Activated CD8-positive, alpha-beta memory T cell treated with anti-CD3 and anti-CD28 coated beads, Interleukin-2, amount 50 U/mL, for 48 hours (primary cell): Measurements from ENCODE around the gene TMEM132E.
"Not testable (repeated sequence)": the region's sequence is repeated elsewhere in the genome, so short reads cannot be mapped to it uniquely, and the experiment has no call there.

Source experiments
- DNase-seq: peaks from one replicate; pipeline ENCODE4 v3.0.0-alpha.2; 2020

Gene TMEM132E, protein sequence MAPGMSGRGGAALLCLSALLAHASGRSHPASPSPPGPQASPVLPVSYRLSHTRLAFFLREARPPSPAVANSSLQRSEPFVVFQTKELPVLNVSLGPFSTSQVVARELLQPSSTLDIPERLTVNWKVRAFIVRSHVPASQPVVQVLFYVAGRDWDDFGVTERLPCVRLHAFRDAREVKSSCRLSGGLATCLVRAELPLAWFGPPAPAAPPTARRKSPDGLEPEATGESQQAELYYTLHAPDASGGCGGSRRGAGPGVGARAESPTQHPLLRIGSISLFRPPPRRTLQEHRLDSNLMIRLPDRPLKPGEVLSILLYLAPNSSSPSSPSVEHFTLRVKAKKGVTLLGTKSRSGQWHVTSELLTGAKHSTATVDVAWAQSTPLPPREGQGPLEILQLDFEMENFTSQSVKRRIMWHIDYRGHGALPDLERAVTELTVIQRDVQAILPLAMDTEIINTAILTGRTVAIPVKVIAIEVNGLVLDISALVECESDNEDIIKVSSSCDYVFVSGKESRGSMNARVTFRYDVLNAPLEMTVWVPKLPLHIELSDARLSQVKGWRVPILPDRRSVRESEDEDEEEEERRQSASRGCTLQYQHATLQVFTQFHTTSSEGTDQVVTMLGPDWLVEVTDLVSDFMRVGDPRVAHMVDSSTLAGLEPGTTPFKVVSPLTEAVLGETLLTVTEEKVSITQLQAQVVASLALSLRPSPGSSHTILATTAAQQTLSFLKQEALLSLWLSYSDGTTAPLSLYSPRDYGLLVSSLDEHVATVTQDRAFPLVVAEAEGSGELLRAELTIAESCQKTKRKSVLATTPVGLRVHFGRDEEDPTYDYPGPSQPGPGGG (N-terminal part only)

DNA sequence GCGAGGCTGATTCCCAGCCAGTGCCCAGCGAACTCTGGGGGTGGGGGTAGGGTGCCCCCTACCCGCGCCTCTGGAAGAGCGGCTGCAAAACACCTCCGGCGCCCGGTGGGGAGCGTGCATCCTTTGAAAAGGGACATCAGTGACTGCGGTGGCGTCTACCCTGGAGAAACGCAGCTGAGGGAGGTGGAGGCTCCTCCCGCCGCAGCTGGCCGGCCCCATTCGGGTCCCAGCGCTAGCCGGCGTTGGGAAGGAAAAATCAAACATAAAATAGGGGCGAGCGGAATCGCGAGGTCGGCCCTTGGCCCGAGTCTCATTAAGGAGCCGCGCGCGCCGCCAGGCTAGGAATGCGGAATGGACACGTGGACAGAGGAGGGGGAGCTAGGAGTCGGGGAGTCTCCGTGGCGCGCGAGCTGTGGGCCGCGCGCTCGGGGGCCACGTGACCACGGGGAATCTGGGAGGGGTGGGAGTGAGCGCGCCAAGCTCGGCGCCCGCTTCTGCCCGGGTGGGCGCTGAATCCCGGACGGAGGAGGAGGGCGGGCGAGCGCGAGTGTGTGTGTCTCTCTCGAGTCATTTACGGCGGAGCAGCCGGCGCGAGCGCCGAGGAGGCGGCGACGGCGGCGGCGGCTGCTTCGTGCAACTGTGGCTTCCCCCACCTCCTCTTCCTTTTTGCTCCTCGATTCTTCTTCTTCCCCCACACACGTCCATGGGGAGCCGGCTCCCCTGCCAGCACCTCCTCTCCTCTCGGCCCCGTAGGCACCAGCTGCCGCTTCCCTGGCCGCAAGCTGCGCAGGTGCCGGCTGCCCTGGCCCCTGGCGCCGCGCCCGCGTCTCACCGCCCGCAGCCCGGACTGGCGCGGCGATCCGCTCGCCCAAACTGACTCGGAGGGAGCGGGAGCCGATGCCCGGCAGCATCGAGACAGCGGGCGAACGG, at the start of gene TMEM132E:
TSS of gene TMEM132E (plus strand) at position 566 of the 930 bp plus-strand sequence. CDS start 1,495 bp downstream, outside the sequence.
- peak; percentile 64 for DNase-seq

DNA sequence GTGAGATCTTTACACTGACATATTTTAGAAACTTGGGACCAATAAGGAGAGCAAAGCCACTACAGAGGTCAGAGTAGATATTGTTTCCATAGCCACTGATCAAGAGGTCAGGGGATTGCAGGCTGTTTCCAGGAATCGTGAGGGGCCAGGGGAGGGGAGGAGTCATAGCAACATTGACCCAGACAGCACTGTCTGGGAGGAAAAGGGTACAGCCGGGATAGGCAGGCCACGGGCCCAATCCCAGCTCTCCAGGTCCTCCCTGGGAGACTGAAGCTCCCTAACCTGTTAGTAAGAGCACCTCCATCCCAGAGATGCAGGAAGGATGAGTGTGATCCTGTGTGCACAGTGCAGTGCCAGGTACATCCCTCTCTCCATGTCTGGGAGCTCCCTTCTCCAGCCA, 48.5 kb upstream of the TMEM132E start:
- no peak for DNase-seq

DNA sequence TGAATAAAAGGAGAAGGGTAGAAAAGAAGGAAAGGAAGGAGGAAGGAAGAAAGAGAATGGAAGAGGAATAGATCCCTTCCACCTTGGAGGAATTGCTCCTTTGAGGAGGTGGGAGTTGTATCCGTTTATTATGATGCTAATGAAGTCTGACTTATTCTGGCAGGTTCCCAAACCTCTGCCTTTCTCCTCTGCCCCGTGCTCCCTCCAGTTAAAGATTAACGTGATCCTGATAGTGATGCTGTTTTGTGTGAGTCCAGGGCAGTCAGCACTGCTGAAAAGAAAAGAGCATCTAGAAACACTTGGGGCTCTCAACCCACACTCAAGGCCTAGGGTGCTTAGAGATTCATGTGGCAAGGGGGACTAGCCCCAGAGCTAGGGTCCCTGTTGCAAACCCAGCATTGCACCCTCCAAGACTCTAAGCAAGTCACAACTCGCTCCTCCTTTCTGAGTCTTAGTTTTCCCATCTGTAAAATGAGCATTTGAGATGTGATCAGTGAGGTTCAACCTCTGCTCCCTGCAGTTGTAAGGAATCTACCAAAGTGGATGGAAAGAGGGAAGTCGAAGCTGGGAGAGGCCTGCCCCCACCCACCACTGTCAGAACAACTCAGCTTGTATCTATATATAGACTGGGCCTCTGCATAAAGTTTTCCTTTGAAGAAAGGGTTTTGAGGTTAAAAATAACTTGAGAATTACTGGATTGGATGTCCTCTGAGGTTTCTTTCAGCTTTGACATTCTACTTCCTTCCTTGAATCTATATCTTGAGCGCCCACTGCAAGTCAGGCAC, 46.9 kb upstream of the TMEM132E start:
- no peak for DNase-seq

DNA sequence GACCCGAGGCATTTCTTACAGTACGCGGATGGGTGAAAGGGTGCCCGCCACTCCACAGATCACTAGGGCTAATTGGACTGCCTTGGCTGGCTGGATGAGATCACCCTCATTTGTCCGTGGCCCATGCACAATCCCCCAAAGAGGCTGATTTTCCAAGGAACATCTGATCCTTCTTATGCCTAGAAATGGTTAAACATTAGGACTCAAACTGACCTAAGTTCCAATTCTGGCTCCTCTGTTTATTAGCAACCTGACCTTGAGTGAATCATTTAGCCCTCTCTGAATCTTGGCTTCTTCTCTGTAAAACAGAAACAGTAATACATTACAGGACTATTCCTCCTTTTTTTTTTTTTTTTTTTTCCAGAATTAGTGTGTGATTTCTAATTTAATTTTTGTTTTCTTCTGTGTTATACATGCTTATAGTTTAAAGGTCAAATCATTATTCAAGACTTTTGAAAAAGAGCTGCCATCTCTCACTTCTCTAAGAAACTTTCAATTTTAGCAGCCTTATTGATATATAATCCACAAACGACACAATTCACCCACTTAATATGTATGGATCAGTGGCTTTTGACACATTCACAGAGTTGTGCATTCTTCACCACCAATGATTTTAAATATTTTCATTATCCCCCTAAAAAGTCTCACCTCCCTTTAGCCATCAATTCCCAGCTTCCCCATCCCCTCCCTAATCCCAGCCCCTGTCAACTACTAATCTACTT, 45.4 kb upstream of the TMEM132E start:
- no peak for DNase-seq

DNA sequence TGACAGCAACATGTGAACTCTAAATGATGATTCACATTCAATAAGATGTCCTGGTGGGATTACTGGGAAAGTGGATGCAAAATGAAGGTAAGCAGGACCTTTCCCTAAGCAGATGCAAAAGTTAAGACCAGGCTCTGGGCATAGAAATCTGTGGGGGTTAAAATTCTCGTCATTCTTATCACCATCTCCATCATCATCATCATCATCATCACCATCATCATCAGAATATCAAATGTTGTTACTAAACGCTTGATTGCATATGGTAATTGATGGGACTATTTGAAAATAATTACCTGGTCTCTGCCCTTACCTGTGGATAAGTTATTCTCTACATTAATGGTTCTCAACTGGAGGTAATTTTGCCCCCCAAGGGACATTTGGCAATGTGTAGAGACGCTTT, 41.9 kb upstream of the TMEM132E start:
- no peak for DNase-seq

DNA sequence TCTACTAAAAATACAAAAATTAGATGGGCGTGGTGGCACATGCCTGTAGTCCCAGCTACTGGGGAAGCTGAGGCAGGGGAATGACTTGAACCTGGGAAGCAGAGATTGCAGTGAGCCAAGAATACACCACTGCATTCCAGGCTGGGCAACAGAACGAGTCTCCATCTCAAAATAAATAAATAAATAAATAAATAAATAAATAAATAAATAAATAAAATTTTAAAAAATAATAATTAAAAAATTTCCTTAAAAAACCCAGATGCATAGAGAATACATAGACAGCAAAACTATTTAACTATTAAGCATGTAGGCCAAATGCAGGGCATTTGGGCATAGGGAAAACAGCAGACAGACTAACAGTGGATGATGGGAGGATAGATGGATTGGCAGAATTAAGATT, 40.8 kb upstream of the TMEM132E start:
- DNase-seq, result not testable (repeated sequence)

DNA sequence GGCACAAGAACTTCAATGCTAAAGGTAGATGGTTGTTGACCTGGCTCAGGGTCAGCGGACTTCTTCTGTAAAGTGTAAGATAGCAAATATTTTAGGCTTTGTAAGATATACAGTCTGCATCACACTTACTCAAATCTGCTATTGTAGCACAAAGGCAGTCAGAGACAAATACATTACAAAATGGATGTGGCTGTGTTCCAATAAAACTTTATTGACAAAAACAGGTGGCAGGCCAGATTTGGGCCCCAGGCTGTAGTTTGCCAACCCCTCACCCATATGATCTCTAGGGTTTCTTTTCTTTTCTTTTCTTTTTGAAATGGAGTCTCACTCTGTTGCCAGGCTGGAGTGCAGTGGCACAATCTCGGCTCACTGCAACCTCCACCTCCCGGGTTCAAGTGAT, 39.5 kb upstream of the TMEM132E start:
- DNase-seq, result no peak

DNA sequence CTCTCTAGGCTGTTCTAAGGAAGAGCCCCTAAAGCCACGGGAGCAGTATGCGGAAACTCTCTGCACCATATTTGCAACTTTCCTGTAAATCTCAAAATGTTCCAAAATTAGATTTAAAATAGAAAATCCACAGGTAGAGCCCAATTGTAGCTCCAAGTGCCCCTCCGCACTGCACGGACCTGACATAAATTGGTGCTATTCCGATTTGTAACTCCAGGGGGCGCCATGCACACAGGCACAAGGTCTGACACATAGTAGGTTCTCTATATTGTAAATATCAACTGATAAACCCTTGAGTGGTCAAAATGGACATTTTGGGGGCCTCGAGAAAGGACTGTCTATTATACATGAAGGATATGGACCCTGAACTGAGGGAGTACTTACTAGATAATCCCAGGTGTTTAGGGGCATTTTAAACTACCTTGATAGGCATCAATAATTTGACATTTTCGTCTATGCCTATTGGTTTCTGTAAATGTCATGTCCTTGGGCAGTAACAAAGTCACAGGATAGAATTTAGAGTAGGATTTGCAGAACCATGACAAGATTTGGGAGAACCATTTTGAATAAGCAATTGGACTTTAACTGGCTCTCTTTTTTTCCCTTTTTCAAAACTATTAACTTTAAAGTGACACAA, 36.6 kb upstream of the TMEM132E start:
- DNase-seq, result peak; percentile 81

DNA sequence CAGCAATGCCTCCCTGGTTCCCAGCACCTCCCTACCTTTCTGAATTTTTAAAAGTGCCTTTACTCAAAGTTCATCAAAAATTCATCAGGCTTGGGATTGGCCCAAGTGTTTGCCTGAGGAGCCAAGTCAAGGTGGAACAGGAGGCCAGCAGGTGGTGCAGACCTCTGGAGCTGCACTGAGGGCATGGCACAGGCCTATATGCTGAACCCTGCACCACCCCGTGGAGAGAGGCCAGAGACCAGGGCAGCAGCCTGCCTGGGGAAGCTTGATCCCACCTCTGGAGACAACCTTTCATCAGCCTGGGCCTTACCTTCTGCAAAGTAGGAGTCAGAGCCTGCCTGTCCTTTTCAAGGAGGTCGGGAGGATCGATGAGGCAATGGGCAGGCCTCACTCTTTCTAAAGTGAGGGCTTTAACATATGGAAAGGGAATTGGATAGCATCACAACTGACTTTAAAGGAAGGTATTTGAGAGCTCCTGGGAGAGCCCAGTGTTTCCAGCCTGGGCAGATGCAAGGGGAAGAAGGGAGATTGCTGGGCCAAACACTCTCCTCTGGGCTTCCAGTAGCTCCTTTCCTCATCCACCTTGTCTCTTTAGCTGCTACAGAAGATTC, 31.8 kb upstream of the TMEM132E start:
- DNase-seq, result no peak

DNA sequence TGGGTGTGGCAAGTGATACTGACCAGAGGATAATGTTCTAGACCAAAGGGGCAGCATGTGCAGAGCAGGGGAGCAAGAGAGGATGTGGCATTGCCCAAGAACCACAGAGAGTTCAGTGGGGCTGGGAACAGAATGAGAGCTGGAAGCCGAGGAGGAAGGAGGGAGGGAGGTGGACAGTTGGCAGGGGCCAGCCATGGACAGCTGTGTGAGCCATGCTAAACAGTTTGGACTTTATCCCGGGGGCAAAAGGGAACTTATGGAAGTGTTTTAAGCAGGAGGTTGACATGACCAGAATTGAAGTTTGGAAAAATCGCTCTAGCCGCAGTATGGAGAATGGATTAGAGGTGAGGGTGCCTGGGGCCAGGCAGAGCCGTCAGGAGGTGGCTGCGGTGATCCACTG, 29.4 kb upstream of the TMEM132E start:
- DNase-seq, result no peak

DNA sequence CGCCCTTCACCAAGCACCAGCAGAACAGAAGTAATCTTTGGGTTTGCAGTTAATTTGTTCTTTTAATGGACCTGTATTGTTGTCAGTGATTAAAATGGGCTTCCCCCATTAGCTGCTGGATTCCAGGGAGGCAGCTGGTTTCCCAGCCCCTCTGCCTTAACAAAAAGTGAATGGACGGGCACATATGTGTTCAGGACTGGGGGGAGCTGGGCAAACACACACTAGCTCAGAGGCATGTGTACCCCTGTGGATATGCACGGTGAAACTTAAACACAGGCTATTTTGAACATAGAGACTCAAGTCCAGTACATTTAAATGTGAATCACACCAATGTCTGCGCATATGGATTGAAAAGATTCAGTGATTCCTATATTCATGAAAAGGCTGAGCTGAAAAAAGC, 25.5 kb upstream of the TMEM132E start:
- DNase-seq, result no peak

DNA sequence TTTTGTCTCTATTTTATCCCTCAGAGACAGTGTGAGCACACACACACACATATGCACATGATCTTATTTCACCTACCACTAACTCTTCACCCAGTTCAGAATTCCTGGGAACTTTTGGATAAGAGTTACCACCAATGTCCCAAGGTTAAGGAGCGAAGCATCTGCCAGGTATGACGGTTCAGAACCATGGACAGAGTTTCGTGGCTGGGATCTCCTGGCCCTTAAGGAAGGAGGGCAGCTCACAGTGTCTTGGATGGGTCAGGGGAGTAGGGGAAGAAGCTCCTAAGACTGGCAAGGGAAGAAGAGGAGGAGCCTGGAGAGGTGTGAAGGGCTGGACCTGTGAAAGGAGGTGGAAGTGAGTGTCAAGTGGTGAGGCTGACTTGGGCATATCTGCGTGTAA, 23.0 kb upstream of the TMEM132E start:
- DNase-seq, result no peak

DNA sequence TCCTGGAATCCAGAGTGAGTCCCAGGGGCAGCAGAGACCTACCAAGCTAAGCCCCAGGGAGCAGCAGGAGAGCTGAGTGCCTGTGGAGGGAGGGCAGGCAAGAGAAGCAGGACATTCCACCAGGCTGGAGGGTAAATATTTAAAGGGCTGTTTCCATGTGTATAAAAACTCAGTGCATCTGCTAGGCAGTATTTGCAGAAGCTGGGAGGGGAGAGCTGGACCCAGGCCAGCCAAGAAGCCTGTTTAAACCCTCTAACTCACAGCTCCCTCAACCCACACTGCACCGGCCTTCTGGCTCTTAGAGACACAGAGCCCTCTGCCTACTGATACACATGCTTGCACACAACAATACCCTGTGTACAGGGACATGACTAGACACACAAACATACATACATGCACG, 22.5 kb upstream of the TMEM132E start:
- DNase-seq, result no peak

DNA sequence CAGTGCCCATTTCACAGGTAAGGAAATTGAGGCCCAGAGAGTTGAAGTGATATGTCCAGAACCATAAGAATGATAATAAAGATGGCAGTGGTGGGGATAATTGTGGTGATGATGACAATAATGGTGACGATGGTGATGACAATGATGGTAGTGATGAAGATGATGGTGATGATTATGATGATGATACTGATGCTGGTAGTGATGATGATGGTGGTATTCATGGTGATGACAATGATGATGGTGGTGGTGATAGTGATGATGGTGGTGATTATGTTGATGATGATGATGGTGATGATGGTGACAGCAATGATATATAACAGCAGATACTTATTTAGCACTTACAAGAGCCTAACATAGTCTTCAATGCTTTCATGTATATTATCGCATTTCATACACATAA, 18.1 kb upstream of the TMEM132E start:
- no peak for DNase-seq

DNA sequence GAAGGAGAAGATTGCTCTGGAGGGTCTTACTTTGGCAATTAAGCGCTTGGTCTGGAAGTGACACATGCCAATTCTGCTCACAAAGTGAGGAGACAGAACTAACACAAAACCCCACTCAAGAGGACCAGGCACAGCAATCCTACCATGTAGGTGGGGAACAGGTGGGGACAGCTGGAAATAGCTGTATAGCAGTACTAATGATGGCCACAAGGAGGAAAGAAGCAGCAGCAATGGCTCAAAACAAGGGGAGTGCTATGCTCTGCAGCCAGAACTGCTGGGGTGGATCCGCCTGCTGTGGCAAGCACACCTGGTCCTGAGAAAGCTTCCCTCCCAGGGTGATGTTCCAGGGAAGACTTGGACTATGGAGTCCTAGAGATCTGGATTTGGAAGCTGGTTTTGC, 17.0 kb upstream of the TMEM132E start:
- no peak for DNase-seq

DNA sequence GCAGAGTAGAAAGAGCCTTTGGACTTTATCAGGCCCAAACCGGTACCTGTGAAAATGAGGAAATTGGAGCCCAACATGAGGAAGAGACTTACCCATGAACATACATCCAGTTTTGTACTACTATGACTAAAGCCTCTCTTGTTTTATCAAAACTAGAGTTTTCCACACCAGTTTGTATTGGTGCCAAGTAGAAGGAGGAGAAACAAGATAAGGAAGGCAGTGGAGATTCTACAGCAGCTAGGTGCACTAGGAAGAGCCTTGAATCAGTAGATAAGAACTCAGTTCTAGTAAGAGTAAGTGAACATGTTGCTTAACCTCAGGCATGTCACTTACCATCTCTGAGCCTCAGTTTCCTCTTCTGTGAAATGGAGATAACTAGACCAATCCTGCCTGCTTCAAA, 13.7 kb upstream of the TMEM132E start:
- no peak for DNase-seq

DNA sequence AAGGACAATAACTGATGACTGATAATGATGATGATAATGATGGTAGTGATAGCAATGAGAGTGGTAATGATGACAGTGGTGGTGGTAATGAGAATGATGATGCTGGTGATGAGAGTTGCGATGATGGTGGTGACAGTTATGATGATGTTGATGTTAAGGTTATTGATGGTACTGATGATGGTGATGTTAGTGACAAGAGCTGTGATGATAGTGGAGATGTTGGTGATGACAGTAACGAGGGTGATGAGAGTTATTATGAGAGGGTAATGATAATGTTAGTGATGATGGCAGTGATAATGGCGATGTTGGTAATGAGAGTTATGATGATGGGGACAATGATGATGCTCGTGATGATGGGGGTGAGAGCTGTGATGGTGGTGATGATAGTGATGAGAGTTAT, 13.2 kb upstream of the TMEM132E start:
- no peak for DNase-seq

DNA sequence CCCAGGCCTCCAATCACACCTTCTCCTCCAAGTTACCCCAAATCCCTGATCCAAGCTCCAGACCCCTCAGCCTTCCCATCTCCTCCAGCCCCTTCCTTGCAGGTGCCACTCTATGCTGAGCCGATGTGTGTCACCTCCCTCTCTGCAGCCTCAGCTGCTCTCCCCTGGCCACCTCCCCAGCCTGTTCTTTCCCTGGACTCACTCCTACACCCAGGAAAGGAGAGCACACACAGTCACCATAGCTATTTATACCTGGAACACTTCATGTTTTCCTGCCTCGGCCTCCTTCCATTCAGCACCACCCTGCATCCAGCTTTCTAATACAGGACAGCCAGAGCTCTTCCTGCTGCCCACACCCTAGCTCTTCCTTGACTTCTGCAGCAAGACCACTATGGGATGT, 12.5 kb upstream of the TMEM132E start:
- no peak for DNase-seq

DNA sequence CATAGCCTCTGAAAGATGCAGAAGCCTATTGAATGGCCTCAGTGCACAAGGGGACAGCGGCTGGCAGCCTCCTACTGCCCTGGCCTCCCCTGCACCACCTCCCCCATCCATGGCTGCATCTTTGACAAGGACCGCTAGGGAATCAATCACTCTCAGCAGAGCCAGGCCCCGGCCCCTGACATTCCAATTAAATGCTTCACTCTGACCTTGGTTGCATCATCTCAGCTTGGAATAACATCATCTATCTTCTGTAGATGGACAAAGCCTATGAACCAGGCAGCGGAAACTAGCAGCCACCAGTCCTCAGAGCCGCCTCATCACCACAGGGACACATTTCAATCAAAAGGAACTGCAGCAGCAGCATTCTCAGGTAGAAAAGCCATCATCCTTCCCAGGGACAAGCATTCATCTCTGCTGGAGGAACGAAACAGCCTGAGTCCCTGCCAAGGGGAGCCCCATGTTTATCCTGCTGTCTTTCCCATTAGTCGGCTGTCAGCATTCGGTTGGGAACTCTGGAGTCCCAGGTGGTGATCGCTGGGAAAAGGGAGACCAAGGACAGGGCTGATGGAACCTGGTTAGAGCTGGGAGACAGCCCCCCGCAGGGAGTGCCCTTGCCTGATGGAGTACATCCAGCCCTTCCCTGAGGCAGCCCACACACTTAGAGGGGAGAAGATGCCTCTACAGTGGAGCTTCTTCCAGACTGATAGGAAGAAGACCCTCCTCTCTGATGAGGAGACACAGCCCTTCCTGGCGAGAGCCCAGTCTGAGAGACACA, 11.5 kb upstream of the TMEM132E start:
- no peak for DNase-seq

DNA sequence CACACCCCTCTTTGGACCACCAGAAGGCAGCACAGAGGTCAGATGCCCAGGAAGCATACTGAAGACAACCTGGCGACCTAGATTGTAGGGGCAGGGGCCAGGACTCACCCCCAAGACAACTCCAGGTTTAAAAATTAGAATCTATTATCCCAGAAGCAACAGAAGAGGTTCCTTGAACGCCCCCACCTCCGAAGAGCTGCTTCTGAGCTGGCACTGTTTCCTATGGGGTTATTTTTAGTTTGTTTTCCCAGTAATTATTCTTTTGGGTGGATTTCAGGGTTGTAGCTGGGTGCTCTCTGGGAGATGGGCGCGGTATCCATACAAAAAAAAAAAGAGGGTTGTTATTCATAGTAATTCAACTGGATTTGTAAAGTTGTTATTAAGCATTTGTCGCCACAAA, 10.4 kb upstream of the TMEM132E start:
- no peak for DNase-seq
